Keratinocyte (primary cell): ENCODE data around the gene CDS2. TPM values are rescaled to one million over a fixed set of nuclear protein-coding genes. Genes with fewer than 3 reads are reported as not detected.

ENCODE experiments used
- DNase-seq: peaks from one replicate; pipeline ENCODE4 v3.0.0-alpha.2; 2011; ENCODE audit warnings: low read depth, missing footprints, low spot score
- FAIRE-seq: peaks from 2 replicates; lab custom pipeline; 2011; peaks lifted over from hg19 to GRCh38; lab: Jason Lieb, UNC
- H2AFZ ChIP-seq: 2 replicates; pipeline ENCODE4 v1.6.0; 2012; ENCODE audit warnings: low read length, control low read depth, inconsistent platforms; ENCODE audit not compliant: control insufficient read depth
- H3K27ac ChIP-seq: 2 replicates; pipeline ENCODE4 v1.5.1; 2011; ENCODE audit warnings: low read length; ENCODE audit not compliant: control insufficient read depth, insufficient read depth
- H3K27me3 ChIP-seq: 3 replicates; pipeline ENCODE4 v1.6.0; 2011; ENCODE audit warnings: low read length; ENCODE audit not compliant: control insufficient read depth, insufficient read depth; ENCODE audit errors: extremely low read depth
- H3K36me3 ChIP-seq, 2 experiments: 2 replicates in 1 of 2; 3 replicates in 1 of 2; pipeline ENCODE4 v1.5.1; 2011; ENCODE audit warnings: low read length in 2 of 2, mild to moderate bottlenecking in 1 of 2; ENCODE audit not compliant: control insufficient read depth in 2 of 2, insufficient read depth in 2 of 2; ENCODE audit errors: extremely low read depth in 1 of 2
- H3K4me1 ChIP-seq: 3 replicates; pipeline ENCODE4 v1.5.1; 2011; ENCODE audit warnings: low read length; ENCODE audit not compliant: control insufficient read depth, insufficient read depth; ENCODE audit errors: extremely low read depth
- H3K4me2 ChIP-seq: 3 replicates; pipeline ENCODE4 v1.6.0; 2011; ENCODE audit warnings: low read depth, low read length; ENCODE audit not compliant: control insufficient read depth, insufficient read depth; ENCODE audit errors: extremely low read depth
- H3K4me3 ChIP-seq, 3 experiments: fragments of 200-600 bp in 1 of 3; sonication (generic) in 1 of 3; 2 replicates in 2 of 3; 3 replicates in 1 of 3; pipeline ENCODE4 v1.5.1; 2011 to 2016; ENCODE audit warnings: low read length in 3 of 3, mild to moderate bottlenecking in 3 of 3, control low read depth in 2 of 3, inconsistent platforms in 1 of 3, low read depth in 1 of 3, mixed read lengths in 1 of 3, mixed run types in 1 of 3, moderate library complexity in 1 of 3; ENCODE audit not compliant: control insufficient read depth in 2 of 3, insufficient read depth in 2 of 3; ENCODE audit errors: extremely low read depth in 1 of 3
- H3K79me2 ChIP-seq: 2 replicates; pipeline ENCODE4 v1.6.0; 2012; ENCODE audit warnings: low read length; ENCODE audit not compliant: control insufficient read depth, insufficient read depth
- H3K9ac ChIP-seq: 3 replicates; pipeline ENCODE4 v1.6.0; 2011; ENCODE audit warnings: low read length; ENCODE audit not compliant: control insufficient read depth, insufficient read depth; ENCODE audit errors: extremely low read depth
- H3K9me1 ChIP-seq: 3 replicates; pipeline ENCODE4 v1.6.0; 2011; ENCODE audit warnings: low read length; ENCODE audit not compliant: control insufficient read depth, insufficient read depth; ENCODE audit errors: extremely low read depth
- H3K9me3 ChIP-seq: 2 replicates; pipeline ENCODE4 v1.5.1; 2012; ENCODE audit warnings: low read depth, low read length; ENCODE audit not compliant: control insufficient read depth
- H4K20me1 ChIP-seq: 3 replicates; pipeline ENCODE4 v1.6.0; 2011; ENCODE audit warnings: low read length; ENCODE audit not compliant: control insufficient read depth, insufficient read depth; ENCODE audit errors: extremely low read depth
- CTCF ChIP-seq, 3 experiments: IDR thresholded peaks in 1 of 3; conservative IDR thresholded peaks in 1 of 3; optimal IDR thresholded peaks in 1 of 3; 2 replicates in 2 of 3; 3 replicates in 1 of 3; pipeline versions ENCODE3 to v1.5.1; 2011; ENCODE audit warnings: low read length in 3 of 3, mild to moderate bottlenecking in 3 of 3, moderate library complexity in 2 of 3, control low read depth in 1 of 3, inconsistent platforms in 1 of 3; ENCODE audit not compliant: insufficient read depth in 2 of 3; ENCODE audit errors: extremely low read depth in 1 of 3
- EZH2 ChIP-seq: IDR thresholded peaks from one replicate; pipeline ENCODE4 v1.6.1; 2012; ENCODE audit warnings: inconsistent platforms, mild to moderate bottlenecking, low read length, moderate library complexity
- dilution Hi-C: fragments of 300-500 bp; cut with MboI; formaldehyde crosslinking; loops from one replicate; pipeline ENCODE4 v1.7.0; 2020; ENCODE audit warnings: low sequenced_read_pairs; ENCODE audit not compliant: extremely low pct_ligation_motif_present
- polyA plus RNA-seq, 5 experiments: library from polyadenylated mRNA; depleted of rRNA in 3 of 5; stranded (reverse) in 3 of 5; stranded (forward) in 1 of 5; unstranded in 1 of 5; fragments of >200 nt; gene quantifications; 1 replicate in 1 of 5; 2 replicates in 3 of 5; 3 replicates in 1 of 5; pipeline versions ENCODE4 v1.2.1 to v1.2.3, GENCODE V29; 2011 to 2012; ENCODE audit warnings: missing spikeins in 2 of 5, low read depth in 1 of 5, low replicate concordance in 1 of 5

The CDS2 gene
- polyA plus RNA-seq, 1 donor (not counting 4 experiments of a cell fraction or from before 2014, with no cell fraction given): 67.1 TPM

- Histone ChIP-seq H3K9me3 (no peaks in the 10 kb centered on the region), H3K9ac (no peak overlapping the region), H3K4me2 (no peak overlapping the region), H4K20me1 (no peaks in the 10 kb centered on the region), H3K27me3 (no peaks in the 10 kb centered on the region), H3K36me3 (peaks cover 4 to 9% of the 10 kb centered on the region in 2 experiments), H3K4me1 (peaks cover 8% of the 10 kb centered on the region), H3K4me3 (no peak overlapping the region), H3K9me1 (no peaks in the 10 kb centered on the region), H2AFZ (no peak overlapping the region), H3K79me2 (peaks cover 12% of the 10 kb centered on the region), H3K27ac (no peak overlapping the region)
- no peak for TF ChIP-seq CTCF (optimal IDR thresholded peaks at IDR 0.05 in 1 of 3, IDR thresholded peaks at IDR 0.05 in 1 of 3, conservative IDR thresholded peaks at IDR 0.05 in 1 of 3; ENCODE audit: extremely low read depth in 1 of 3, insufficient read depth in 2 of 3, low read length in 3 of 3)
- no peak for TF ChIP-seq EZH2
- FAIRE-seq (no peak), DNase-seq (no peak)
- dilution Hi-C loops: no loop called here
Observed at GRCh38 chr20:5109276-5109675, 17.5 kb upstream of the CDS2 start.

- peak overlapping the region; percentile 98 for H3K27ac ChIP-seq
- peak overlapping the region; percentile 96 for H3K9ac ChIP-seq
- H3K36me3 ChIP-seq: peaks cover 15 to 20% of the 10 kb centered on the region in 2 experiments
- peaks cover 10% of the 10 kb centered on the region for H3K4me1 ChIP-seq
- H3K9me3 ChIP-seq: no peaks in the 10 kb centered on the region
- H4K20me1 ChIP-seq: no peaks in the 10 kb centered on the region
- H3K4me2 ChIP-seq: peak overlapping the region; percentile 83
- DNase-seq (no peak), FAIRE-seq (no peak)
- H3K4me3 ChIP-seq: peak overlapping the region; percentile 87 to 95 (median 90)
- no peaks in the 10 kb centered on the region for H3K27me3 ChIP-seq
- peak overlapping the region; percentile 96 for H2AFZ ChIP-seq
- dilution Hi-C loops: no loop called here
- no peaks in the 10 kb centered on the region for H3K9me1 ChIP-seq
- no peak for TF ChIP-seq EZH2
- no peak for TF ChIP-seq CTCF (optimal IDR thresholded peaks at IDR 0.05 in 1 of 3, IDR thresholded peaks at IDR 0.05 in 1 of 3, conservative IDR thresholded peaks at IDR 0.05 in 1 of 3; ENCODE audit: extremely low read depth in 1 of 3, insufficient read depth in 2 of 3, low read length in 3 of 3)
- H3K79me2 ChIP-seq: peaks cover 40% of the 10 kb centered on the region
Observed at GRCh38 chr20:5113615-5113986, 13.2 kb upstream of the CDS2 start.
